AG10803 (cell line): Measurements from ENCODE around the gene OR10K2.
"Not testable (repeated sequence)": the region's sequence is repeated elsewhere in the genome, so short reads cannot be mapped to it uniquely, and the experiment has no call there.

ENCODE experiments used
- DNase-seq: peaks from one replicate; pipeline ENCODE4 v3.0.0; 2010; ENCODE audit warnings: low read depth
- H3K4me3 ChIP-seq: 2 replicates; pipeline ENCODE4 v1.5.1; 2011; ENCODE audit warnings: mild to moderate bottlenecking, low read length, control low read depth
- CTCF ChIP-seq: conservative IDR thresholded peaks from 2 replicates; pipeline ENCODE4 v1.5.1; 2011; ENCODE audit warnings: mild to moderate bottlenecking, low read length, control low read depth, inconsistent platforms

Gene OR10K2

GRCh38 chr1:158400871-158401270, 25.2 kb downstream of the OR10K2 start:
- DNase-seq: no peak
- no peak for TF ChIP-seq CTCF
- no peak overlapping the region for H3K4me3 ChIP-seq

DNA sequence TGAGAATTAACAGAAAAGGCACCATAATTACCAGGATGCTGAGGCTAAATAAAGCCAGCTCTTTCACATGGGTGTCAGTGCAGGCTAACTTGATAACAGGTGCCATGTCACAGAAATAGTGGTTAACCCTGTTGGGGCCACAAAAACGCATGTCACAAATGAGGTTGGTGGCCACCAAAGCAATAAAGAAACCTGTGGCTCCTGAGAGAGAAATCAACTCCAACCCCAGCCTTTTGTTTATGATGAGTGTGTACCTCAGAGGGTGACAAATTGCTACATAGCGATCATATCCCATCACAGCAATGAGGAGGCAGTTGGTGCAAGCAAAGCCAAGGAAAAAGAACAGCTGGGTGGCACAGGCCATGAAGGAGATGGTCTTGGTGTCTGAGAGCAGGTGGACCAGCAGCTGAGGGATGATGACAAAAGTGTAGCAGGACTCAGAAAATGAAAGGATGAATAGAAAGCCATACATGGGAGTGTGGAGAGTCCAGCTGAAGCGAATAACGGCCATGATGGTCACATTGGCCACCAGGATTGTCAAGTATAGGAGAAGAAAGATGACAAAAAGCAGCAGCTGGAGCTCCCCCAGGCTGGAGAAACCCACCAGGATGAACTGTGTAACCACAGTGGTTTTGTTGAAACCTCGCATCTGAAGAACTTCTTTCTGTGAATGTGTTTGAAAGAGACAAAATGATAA, 27.1 kb downstream of the OR10K2 start, which contains the start of gene OR10T2:
Gene OR10T2 (minus strand): TSS at position 649 of the 697 bp plus-strand sequence. CDS start 0 bp downstream, at position 649.
- TF ChIP-seq CTCF: no peak
- DNase-seq: no peak
- no peak within 1 kb of the TSS for H3K4me3 ChIP-seq

DNA sequence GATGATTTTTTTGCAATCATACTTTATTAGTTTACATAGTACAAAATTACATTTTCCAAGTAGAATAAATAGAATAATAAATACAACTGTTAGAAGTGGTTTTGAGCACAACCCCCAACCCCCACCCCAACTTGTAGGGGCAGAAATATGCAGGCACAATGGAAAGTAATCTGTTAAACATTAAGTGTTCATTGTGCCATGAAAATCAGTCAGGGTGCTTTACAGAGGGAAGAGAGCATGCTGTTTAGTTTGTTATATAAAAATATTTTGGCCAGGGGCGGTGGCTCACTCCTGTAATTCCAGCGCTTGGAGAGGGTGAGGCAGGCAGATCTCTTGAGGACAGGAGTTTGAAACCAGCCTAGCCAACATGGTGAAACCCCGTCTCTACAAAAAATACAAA, 29.4 kb downstream of the OR10K2 start:
- no peak overlapping the region for H3K4me3 ChIP-seq
- DNase-seq: no peak
- TF ChIP-seq CTCF: no peak

DNA sequence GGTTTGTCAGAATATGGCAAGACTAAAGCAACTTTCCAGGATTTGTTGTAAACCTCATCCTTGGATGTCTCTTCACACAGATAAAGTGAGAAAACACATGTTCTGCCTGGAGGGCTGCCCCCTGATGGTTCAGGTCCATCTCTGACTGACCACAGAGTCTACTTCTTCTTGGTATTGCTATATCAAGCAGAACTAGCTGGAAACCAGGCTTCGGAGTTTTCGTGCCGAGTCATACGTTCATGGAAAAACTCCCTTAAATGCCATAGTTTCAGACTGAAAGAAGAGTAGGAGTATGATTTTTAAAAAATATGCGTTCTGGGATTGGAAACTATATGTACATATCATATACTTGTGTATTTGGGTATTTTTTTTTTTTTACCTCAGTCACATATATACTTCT, 32.6 kb downstream of the OR10K2 start:
- DNase-seq: no peak
- no peak for TF ChIP-seq CTCF

GRCh38 chr1:158391099-158391498, 34.9 kb downstream of the OR10K2 start:
- no peak overlapping the region for H3K4me3 ChIP-seq
- no peak for TF ChIP-seq CTCF
- no peak for DNase-seq

More for the DNA sequence above, 32.6 kb downstream of the OR10K2 start:
- H3K4me3 ChIP-seq: no peak overlapping the region

DNA sequence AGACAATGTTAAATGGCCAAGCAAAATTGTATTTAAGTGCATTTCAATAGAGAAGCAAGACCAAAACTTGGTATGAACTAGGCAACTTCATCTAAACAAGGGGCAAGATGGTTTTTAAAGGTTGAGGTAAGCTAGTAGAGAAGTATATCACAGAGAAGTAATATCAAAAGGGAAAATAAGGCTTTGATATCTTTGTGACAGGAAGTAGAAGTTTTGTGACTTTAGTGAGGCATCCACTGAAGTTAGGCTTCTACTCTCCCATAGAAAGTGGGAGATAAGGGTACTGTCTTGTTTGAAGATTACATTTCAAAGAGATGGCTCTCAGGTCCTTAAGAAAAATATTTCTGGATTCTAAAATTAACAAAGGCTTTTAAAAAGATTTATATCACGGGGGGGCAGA, 35.7 kb downstream of the OR10K2 start:
- no peak for DNase-seq
- no peak for TF ChIP-seq CTCF
- H3K4me3 ChIP-seq: no peak overlapping the region

GRCh38 chr1:158374860-158375259, 51.2 kb downstream of the OR10K2 start:
- no peak for TF ChIP-seq CTCF
- DNase-seq: no peak
- H3K4me3 ChIP-seq: no peak overlapping the region

DNA sequence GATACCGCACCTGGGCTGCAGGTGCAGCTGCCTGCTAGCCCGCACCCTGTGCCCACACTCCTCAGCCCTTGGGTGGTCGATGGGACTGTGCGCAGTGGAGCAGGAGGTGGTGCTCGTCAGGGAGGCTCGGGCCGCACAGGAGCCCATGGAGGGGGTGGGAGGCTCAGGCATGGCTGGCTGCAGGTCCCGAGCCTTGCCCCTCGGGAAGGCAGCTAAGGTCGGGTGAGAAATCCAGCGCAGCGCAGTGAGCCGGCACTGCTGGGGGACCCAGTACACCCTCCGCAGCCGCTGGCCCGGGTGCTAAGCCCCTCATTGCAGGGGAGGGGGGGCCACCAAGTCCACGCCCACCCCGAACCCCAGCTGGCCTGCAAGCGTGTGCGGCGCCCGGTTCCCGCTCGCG, 51.9 kb downstream of the OR10K2 start:
- DNase-seq, H3K4me3 ChIP-seq: not testable (repeated sequence)
